ENCODE measurements around the gene CENPP. TPM values are rescaled to one million over a fixed set of nuclear protein-coding genes. Genes with fewer than 3 reads are reported as not detected.

CENPP gene
- total RNA-seq, 4 donors from 2014 or later: 1.5 to 11.6 (median 5.5) TPM

- Histone ChIP-seq H3K4me1 (no peaks in the 10 kb centered on the region), H3K9me3 (no peaks in the 10 kb centered on the region), H3K27ac (no peak overlapping the region), H3K36me3 (no peaks in the 10 kb centered on the region), H3K4me3 (replicated peaks in 1 of 3) (no peak overlapping the region), H3K27me3 (no peaks in the 10 kb centered on the region)
- no peak for DNase-seq
- TF ChIP-seq POLR2A (IDR thresholded peaks at IDR 0.05): no peak
- no peak for TF ChIP-seq CTCF (IDR thresholded peaks at IDR 0.05)
- 90 to 93% methylated on average over 2 of the region's 2 CpGs for WGBS, 2 donors
- intact Hi-C loops (cut with DNase I): no loop called here
Observed at GRCh38 chr9:92392690-92393089, 66.9 kb downstream of the CENPP start.

- Histone ChIP-seq H3K4me3 (replicated peaks in 1 of 3) (no peak overlapping the region), H3K27ac (no peak overlapping the region), H3K4me1 (no peaks in the 10 kb centered on the region), H3K27me3 (no peaks in the 10 kb centered on the region), H3K36me3 (no peaks in the 10 kb centered on the region), H3K9me3 (no peaks in the 10 kb centered on the region)
- intact Hi-C loops (cut with DNase I): no loop called here
- no peak for DNase-seq
- 22 to 37% methylated on average over 1 of the region's 1 CpG for WGBS, 2 donors
- TF ChIP-seq POLR2A (IDR thresholded peaks at IDR 0.05): no peak
- TF ChIP-seq CTCF (IDR thresholded peaks at IDR 0.05): no peak
Observed at GRCh38 chr9:92393686-92394085, 67.9 kb downstream of the CENPP start.

GRCh38 chr9:92395617-92396016, 69.9 kb downstream of the CENPP start:
- H3K27me3 ChIP-seq: no peaks in the 10 kb centered on the region
- WGBS, 2 donors: 92 to 98% methylated on average over 1 of the region's 1 CpG
- no peaks in the 10 kb centered on the region for H3K9me3 ChIP-seq
- TF ChIP-seq POLR2A (IDR thresholded peaks at IDR 0.05) (no peak), CTCF (IDR thresholded peaks at IDR 0.05) (no peak)
- intact Hi-C loops (cut with DNase I): no loop called here
- no peak overlapping the region for H3K27ac ChIP-seq
- H3K4me3 ChIP-seq (replicated peaks in 1 of 3): no peak overlapping the region
- DNase-seq: no peak
- H3K4me1 ChIP-seq: no peaks in the 10 kb centered on the region
- H3K36me3 ChIP-seq: no peaks in the 10 kb centered on the region

- WGBS, 2 donors: 96 to 97% methylated on average over 3 of the region's 3 CpGs
- DNase-seq: no peak
- intact Hi-C loops (cut with DNase I): no loop called here
- H3K4me3 ChIP-seq (replicated peaks in 1 of 3): no peak overlapping the region
- no peaks in the 10 kb centered on the region for H3K9me3 ChIP-seq
- no peak for TF ChIP-seq POLR2A (IDR thresholded peaks at IDR 0.05)
- no peak for TF ChIP-seq CTCF (IDR thresholded peaks at IDR 0.05)
- no peaks in the 10 kb centered on the region for H3K36me3 ChIP-seq
- no peak overlapping the region for H3K27ac ChIP-seq
- no peaks in the 10 kb centered on the region for H3K27me3 ChIP-seq
- H3K4me1 ChIP-seq: no peaks in the 10 kb centered on the region
Observed at GRCh38 chr9:92397853-92398252, 72.1 kb downstream of the CENPP start.

GRCh38 chr9:92402360-92402759, 76.6 kb downstream of the CENPP start:
- intact Hi-C loops (cut with DNase I): no loop called here
- H3K27ac ChIP-seq: no peak overlapping the region
- no peaks in the 10 kb centered on the region for H3K4me1 ChIP-seq
- DNase-seq: no peak
- no peaks in the 10 kb centered on the region for H3K36me3 ChIP-seq
- no peaks in the 10 kb centered on the region for H3K27me3 ChIP-seq
- no peak for TF ChIP-seq POLR2A (IDR thresholded peaks at IDR 0.05)
- no peak for TF ChIP-seq CTCF (IDR thresholded peaks at IDR 0.05)
- H3K4me3 ChIP-seq (replicated peaks in 1 of 3): no peak overlapping the region
- 67 to 84% methylated on average over 1 of the region's 1 CpG for WGBS, 2 donors
- H3K9me3 ChIP-seq: no peaks in the 10 kb centered on the region

All from thyroid gland (tissue), 4 donors.